Ectodermal cell (in vitro differentiated cells): ENCODE data around the gene DUS3L.
"Not testable (repeated sequence)": the region's sequence is repeated elsewhere in the genome, so short reads cannot be mapped to it uniquely, and the experiment has no call there.

ENCODE experiments used
- H3K27ac ChIP-seq: 2 replicates; pipeline ENCODE4 v1.7.0; 2013; ENCODE audit warnings: mild to moderate bottlenecking, low read depth, low read length; ENCODE audit not compliant: insufficient read depth, poor library complexity, severe bottlenecking
- H3K27me3 ChIP-seq: 2 replicates; pipeline ENCODE4 v1.7.0; 2013; ENCODE audit warnings: mild to moderate bottlenecking, low read length; ENCODE audit not compliant: insufficient read depth, control insufficient read depth, poor library complexity, severe bottlenecking
- H3K36me3 ChIP-seq: one replicate; pipeline ENCODE4 v1.7.0; 2013; ENCODE audit warnings: low read length; ENCODE audit not compliant: control insufficient read depth, insufficient read depth
- H3K4me1 ChIP-seq: one replicate; pipeline ENCODE4 v1.7.0; 2013; ENCODE audit warnings: low read length; ENCODE audit not compliant: control insufficient read depth, insufficient read depth
- H3K4me3 ChIP-seq: 2 replicates; pipeline ENCODE4 v1.7.0; 2013; ENCODE audit warnings: low read depth, low read length, control low read depth; ENCODE audit not compliant: insufficient read depth
- H3K9me3 ChIP-seq: 2 replicates; pipeline ENCODE4 v1.7.0; 2013; ENCODE audit warnings: mild to moderate bottlenecking, low read length, moderate library complexity; ENCODE audit not compliant: control insufficient read depth
- WGBS, 2 experiments: methylation state at CpG; one replicate each; pipeline ENCODE4 v1.1.7; 2013; ENCODE audit warnings: missing lambda C conversion rate in 2 of 2; 5-methylcytosine and 5-hydroxymethylcytosine counted together

DUS3L gene

GRCh38 chr19:5765220-5765619 is 25.7 kb downstream of the DUS3L start:
- WGBS, 2 experiments, result 93 to 94% methylated on average over 3 of the region's 3 CpGs
- Histone ChIP-seq H3K4me3 (no peak overlapping the region), H3K9me3 (no peaks in the 10 kb centered on the region), H3K36me3 (no peaks in the 10 kb centered on the region), H3K4me1 (no peaks in the 10 kb centered on the region), H3K27me3 (no peaks in the 10 kb centered on the region), H3K27ac (no peak overlapping the region)

DNA sequence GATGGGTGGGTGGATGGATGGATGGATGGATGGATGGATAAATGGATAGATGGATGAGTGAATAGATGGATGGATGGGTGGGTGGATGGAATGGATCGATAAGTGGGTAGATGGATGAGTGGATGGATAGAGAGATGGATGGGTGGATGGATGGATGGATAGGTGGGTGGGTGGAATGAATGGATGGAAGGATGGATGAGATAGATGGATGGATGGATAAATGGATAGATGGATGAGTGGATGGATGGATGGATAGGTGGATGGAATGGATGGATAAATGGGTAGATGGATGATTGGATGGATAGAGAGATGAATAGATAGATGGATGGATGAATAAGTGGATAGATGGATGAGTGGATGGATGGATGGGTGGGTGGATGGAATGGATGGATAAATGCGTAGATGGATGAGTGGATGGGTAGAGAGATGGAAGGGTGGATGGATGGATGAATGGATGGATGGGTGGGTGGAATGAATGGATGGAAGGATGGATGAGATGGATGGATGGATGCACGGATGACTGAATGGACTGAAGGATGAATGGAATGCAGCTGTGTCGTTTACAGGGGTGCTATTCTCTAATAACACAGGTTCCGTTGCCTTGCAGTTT is 28.2 kb downstream of the DUS3L start:
- Histone ChIP-seq H3K27me3 (no peaks in the 10 kb centered on the region), H3K4me3 (no peak overlapping the region), H3K27ac (no peak overlapping the region), H3K36me3 (no peaks in the 10 kb centered on the region), H3K9me3 (no peaks in the 10 kb centered on the region), H3K4me1 (no peaks in the 10 kb centered on the region)
- WGBS, 2 experiments, result 93% methylated on average over 5 of the region's 5 CpGs

DNA sequence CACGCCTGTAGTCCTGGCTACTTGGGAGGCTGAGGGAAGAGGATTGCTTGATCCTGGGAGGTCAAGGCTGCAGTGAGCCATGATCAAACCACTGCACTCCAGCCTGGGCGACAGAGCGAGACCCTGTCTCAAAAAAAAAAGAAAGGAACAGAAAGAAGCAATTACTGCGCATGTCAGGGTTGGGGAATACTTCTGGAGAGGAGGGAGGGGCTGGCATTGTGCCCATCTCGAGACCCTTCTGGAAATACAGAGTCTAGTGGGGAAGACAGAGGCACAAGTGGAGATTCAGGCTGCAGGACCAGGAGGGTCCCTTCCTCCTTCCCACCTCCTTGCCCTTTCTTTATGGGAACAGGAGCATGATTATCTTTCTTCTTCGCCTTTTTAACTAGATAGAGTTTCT is 37.2 kb downstream of the DUS3L start:
- Histone ChIP-seq H3K36me3 (no peaks in the 10 kb centered on the region), H3K4me1 (no peaks in the 10 kb centered on the region), H3K9me3 (no peaks in the 10 kb centered on the region), H3K4me3 (no peak overlapping the region), H3K27me3 (no peaks in the 10 kb centered on the region), H3K27ac (no peak overlapping the region)
- WGBS, 2 experiments, result 89 to 90% methylated on average over 6 of the region's 6 CpGs

DNA sequence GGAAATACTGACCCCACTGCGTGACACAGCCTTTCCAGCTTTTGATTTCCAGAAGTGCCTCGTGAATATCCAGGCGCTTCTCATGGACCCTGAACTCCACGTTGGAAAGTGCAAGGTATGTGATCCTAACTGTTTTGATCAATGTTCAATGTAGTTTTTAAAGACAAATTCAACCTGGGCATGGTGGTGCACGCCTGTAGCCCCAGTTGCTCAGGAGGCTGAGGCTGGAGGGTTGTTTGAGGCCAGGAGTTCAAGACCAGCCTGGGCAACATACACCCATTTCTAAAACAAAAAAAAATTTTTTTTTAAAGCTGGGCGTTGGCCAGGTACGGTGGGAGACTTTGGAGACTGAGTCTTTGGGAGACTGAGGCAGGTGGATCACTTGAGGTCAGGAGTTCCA is 39.3 kb downstream of the DUS3L start:
- no peak overlapping the region for H3K27ac ChIP-seq
- H3K9me3 ChIP-seq, result no peaks in the 10 kb centered on the region
- no peaks in the 10 kb centered on the region for H3K4me1 ChIP-seq
- no peaks in the 10 kb centered on the region for H3K36me3 ChIP-seq
- 89 to 94% methylated on average over 7 of the region's 7 CpGs for whole genome bisulfite sequencing, 2 experiments
- no peak overlapping the region for H3K4me3 ChIP-seq
- no peaks in the 10 kb centered on the region for H3K27me3 ChIP-seq

GRCh38 chr19:5749505-5749904 is 41.5 kb downstream of the DUS3L start:
- Histone ChIP-seq H3K27me3 (no peaks in the 10 kb centered on the region), H3K4me1 (no peaks in the 10 kb centered on the region), H3K27ac (no peak overlapping the region), H3K4me3 (no peak overlapping the region), H3K9me3 (no peaks in the 10 kb centered on the region), H3K36me3 (no peaks in the 10 kb centered on the region)
- 86 to 90% methylated on average over 4 to 5 of the region's 5 CpGs for WGBS, 2 experiments

DNA sequence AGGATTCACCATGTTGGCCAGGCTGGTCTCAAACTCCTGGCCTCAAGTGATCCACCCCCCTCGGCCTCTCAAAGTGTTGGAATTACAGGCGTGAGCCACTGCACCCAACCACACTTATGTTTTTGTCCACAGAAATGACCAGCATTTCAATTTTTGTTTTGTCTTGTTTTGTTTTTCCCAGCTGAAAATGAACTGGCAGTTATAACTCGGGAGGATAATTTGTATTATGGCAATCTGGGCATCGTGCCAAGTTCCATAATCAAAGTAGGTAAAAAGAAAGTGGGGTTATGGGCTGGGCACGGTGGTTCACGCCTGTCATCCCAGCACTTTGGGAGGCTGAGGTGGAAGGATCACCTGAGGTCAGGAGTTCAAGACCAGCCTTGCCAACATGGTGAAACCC is 42.0 kb downstream of the DUS3L start:
- not testable (repeated sequence) for H3K4me3 ChIP-seq, H3K27me3 ChIP-seq, H3K4me1 ChIP-seq, H3K36me3 ChIP-seq, H3K9me3 ChIP-seq, H3K27ac ChIP-seq
- WGBS, 2 experiments, result 85 to 91% methylated on average over 6 of the region's 6 CpGs

GRCh38 chr19:5744999-5745398 is 46.0 kb downstream of the DUS3L start:
- H3K36me3 ChIP-seq, H3K4me1 ChIP-seq, H3K27me3 ChIP-seq, H3K4me3 ChIP-seq, H3K9me3 ChIP-seq, H3K27ac ChIP-seq: not testable (repeated sequence)
- 90 to 94% methylated on average over 10 of the region's 10 CpGs for WGBS, 2 experiments

- Histone ChIP-seq H3K36me3 (no peaks in the 10 kb centered on the region), H3K4me1 (no peaks in the 10 kb centered on the region), H3K4me3 (no peak overlapping the region), H3K27me3 (no peaks in the 10 kb centered on the region), H3K9me3 (no peaks in the 10 kb centered on the region), H3K27ac (no peak overlapping the region)
Observed at GRCh38 chr19:5743630-5744029, 47.3 kb downstream of the DUS3L start.

DNA sequence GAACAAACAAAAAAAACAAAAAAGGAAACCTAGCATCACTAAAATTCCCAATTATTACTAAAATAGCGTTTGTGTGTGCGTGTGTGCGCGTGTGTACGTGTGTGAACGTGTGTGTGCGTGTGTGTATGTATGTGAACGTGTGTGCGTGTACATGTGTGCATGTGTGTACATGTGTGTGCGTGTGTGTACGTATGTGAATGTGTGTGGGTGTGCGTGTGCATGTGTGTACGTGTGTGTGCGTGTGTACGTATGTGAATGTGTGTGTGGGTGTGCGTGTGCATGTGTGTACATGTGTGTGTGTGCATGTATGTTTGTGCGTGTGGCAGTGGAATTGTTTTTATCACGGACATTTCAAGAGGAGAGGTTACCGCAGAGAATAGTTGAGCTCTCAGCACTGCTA is 48.9 kb downstream of the DUS3L start:
- no peaks in the 10 kb centered on the region for H3K27me3 ChIP-seq
- H3K4me3 ChIP-seq, result no peak overlapping the region
- H3K27ac ChIP-seq, result no peak overlapping the region
- H3K4me1 ChIP-seq, result no peaks in the 10 kb centered on the region
- no peaks in the 10 kb centered on the region for H3K36me3 ChIP-seq
- 88 to 92% methylated on average over 19 of the region's 19 CpGs for WGBS, 2 experiments
- no peaks in the 10 kb centered on the region for H3K9me3 ChIP-seq

GRCh38 chr19:5738423-5738822 is 52.5 kb downstream of the DUS3L start:
- WGBS, 2 experiments, result 89% methylated on average over 8 of the region's 8 CpGs
- no peaks in the 10 kb centered on the region for H3K36me3 ChIP-seq
- H3K27ac ChIP-seq, result no peak overlapping the region
- H3K9me3 ChIP-seq, result no peaks in the 10 kb centered on the region
- no peaks in the 10 kb centered on the region for H3K4me1 ChIP-seq
- no peaks in the 10 kb centered on the region for H3K27me3 ChIP-seq
- no peak overlapping the region for H3K4me3 ChIP-seq
